ES-I3 (cell line): ENCODE data around the gene MMRN1.

ENCODE experiments used
- H3K36me3 ChIP-seq: 2 replicates; pipeline ENCODE4 v1.6.1; 2013; ENCODE audit warnings: mild to moderate bottlenecking, low read length, control low read depth, moderate library complexity; ENCODE audit not compliant: insufficient read depth
- H3K4me1 ChIP-seq: 2 replicates; pipeline ENCODE4 v1.6.1; 2013; ENCODE audit warnings: mild to moderate bottlenecking, control low read depth, low read length; ENCODE audit not compliant: insufficient read depth
- H3K9ac ChIP-seq: 2 replicates; pipeline ENCODE4 v1.6.1; 2013; ENCODE audit warnings: low read depth, mild to moderate bottlenecking, low read length, moderate library complexity
- H3K9me3 ChIP-seq: 2 replicates; pipeline ENCODE4 v1.6.1; 2013; ENCODE audit warnings: mild to moderate bottlenecking, low read length, moderate library complexity; ENCODE audit not compliant: control insufficient read depth, insufficient read depth

MMRN1 gene

GRCh38 chr4:89995006-89995405 is 100.4 kb downstream of the MMRN1 start:
- Histone ChIP-seq H3K9ac (no peak overlapping the region), H3K4me1 (peaks cover 6% of the 10 kb centered on the region; the same call in 1 of the 2 replicates), H3K9me3 (no peaks in the 10 kb centered on the region), H3K36me3 (no peaks in the 10 kb centered on the region)

- Histone ChIP-seq H3K9ac (no peak overlapping the region), H3K4me1 (peaks cover 6% of the 10 kb centered on the region; the same call in 1 of the 2 replicates), H3K9me3 (no peaks in the 10 kb centered on the region), H3K36me3 (no peaks in the 10 kb centered on the region)
Measured at GRCh38 chr4:89995814-89996213, 101.2 kb downstream of the MMRN1 start.

GRCh38 chr4:89997171-89997704 is 102.6 kb downstream of the MMRN1 start:
- Histone ChIP-seq H3K9me3 (no peaks in the 10 kb centered on the region), H3K4me1 (peaks cover 6% of the 10 kb centered on the region; the same call in 1 of the 2 replicates), H3K9ac (no peak overlapping the region), H3K36me3 (no peaks in the 10 kb centered on the region)

GRCh38 chr4:89998469-89999011 is 103.9 kb downstream of the MMRN1 start:
- no peak overlapping the region for H3K9ac ChIP-seq
- H3K9me3 ChIP-seq: no peaks in the 10 kb centered on the region
- H3K4me1 ChIP-seq: peaks cover 15% of the 10 kb centered on the region; the same call in 1 of the 2 replicates
- no peaks in the 10 kb centered on the region for H3K36me3 ChIP-seq

- Histone ChIP-seq H3K4me1 (peaks cover 11% of the 10 kb centered on the region; the same call in 1 of the 2 replicates), H3K36me3 (no peaks in the 10 kb centered on the region), H3K9me3 (no peaks in the 10 kb centered on the region), H3K9ac (no peak overlapping the region)
Measured at GRCh38 chr4:90001023-90001422, 106.4 kb downstream of the MMRN1 start.

GRCh38 chr4:90002441-90003062 is 107.9 kb downstream of the MMRN1 start:
- no peak overlapping the region for H3K9ac ChIP-seq
- no peaks in the 10 kb centered on the region for H3K9me3 ChIP-seq
- peaks cover 11% of the 10 kb centered on the region; the same call in 1 of the 2 replicates for H3K4me1 ChIP-seq
- no peaks in the 10 kb centered on the region for H3K36me3 ChIP-seq
